NCI-H748 (cell line): Measurements from ENCODE around the gene MET.
"Not testable (repeated sequence)": the region's sequence is repeated elsewhere in the genome, so short reads cannot be mapped to it uniquely, and the experiment has no call there.

ENCODE experiments used
- DNase-seq: peaks from one replicate; lab custom pipeline; 2025; ENCODE audit not compliant: unreplicated experiment; lab: John Stamatoyannopoulos, UW

The MET gene

GRCh38 chr7:116805100-116805544 is 133.1 kb downstream of the MET start:
- peak; percentile 14 for DNase-seq

GRCh38 chr7:116806046-116806944 is 134.3 kb downstream of the MET start:
- DNase-seq: no peak

- no peak for DNase-seq
These were observed 135.1 kb downstream of the MET start for GRCh38 chr7:116807011-116807560.

GRCh38 chr7:116809636-116810266 is 137.8 kb downstream of the MET start:
- peak; percentile 89 for DNase-seq

GRCh38 chr7:116810267-116811116 is 138.5 kb downstream of the MET start:
- no peak for DNase-seq

GRCh38 chr7:116811768-116812167 is 139.8 kb downstream of the MET start:
- no peak for DNase-seq

GRCh38 chr7:116812860-116813259 is 140.9 kb downstream of the MET start:
- DNase-seq: no peak

GRCh38 chr7:116813371-116813770 is 141.4 kb downstream of the MET start:
- not testable (repeated sequence) for DNase-seq

- no peak for DNase-seq
These were observed 143.0 kb downstream of the MET start for GRCh38 chr7:116815041-116815440.

- no peak for DNase-seq
These were observed 148.2 kb downstream of the MET start for GRCh38 chr7:116820149-116820548.

GRCh38 chr7:116821647-116822046 is 149.7 kb downstream of the MET start:
- not testable (repeated sequence) for DNase-seq

- DNase-seq: no peak
These were observed 152.5 kb downstream of the MET start for GRCh38 chr7:116824449-116824848.

- DNase-seq: no peak
These were observed 156.3 kb downstream of the MET start for GRCh38 chr7:116828281-116828680.

GRCh38 chr7:116829041-116829440 is 157.0 kb downstream of the MET start:
- no peak for DNase-seq

GRCh38 chr7:116829493-116829892 is 157.5 kb downstream of the MET start:
- DNase-seq: no peak

- DNase-seq: no peak
These were observed 160.7 kb downstream of the MET start for GRCh38 chr7:116832692-116833091.

- DNase-seq: no peak
These were observed 163.0 kb downstream of the MET start for GRCh38 chr7:116834815-116835504.

GRCh38 chr7:116836048-116836447 is 164.1 kb downstream of the MET start:
- DNase-seq: no peak

- no peak for DNase-seq
These were observed 164.9 kb downstream of the MET start for GRCh38 chr7:116836911-116837310.

GRCh38 chr7:116837586-116837985 is 165.6 kb downstream of the MET start:
- DNase-seq: no peak
